GM18517 (cell line): ENCODE data around the gene SLC39A2.
A peak's percentile ranks its signal among the peaks of the same experiment; 100 is the strongest.
"Not testable (repeated sequence)": the region's sequence is repeated elsewhere in the genome, so short reads cannot be mapped to it uniquely, and the experiment has no call there.

Experiments used
- ATAC-seq: cut with Tn5 transposase; IDR thresholded peaks from one replicate; pipeline ENCODE4 v1.9.1; 2021; ENCODE audit warnings: mild to moderate bottlenecking, moderate library complexity; ENCODE audit not compliant: unreplicated experiment

SLC39A2 gene

GRCh38 chr14:20998674-20999366 lies at the start of gene SLC39A2:
SLC39A2 (plus strand) TSS chr14:20999293; CDS start chr14:20999447, 154 bp downstream.
- no peak for ATAC-seq

DNA sequence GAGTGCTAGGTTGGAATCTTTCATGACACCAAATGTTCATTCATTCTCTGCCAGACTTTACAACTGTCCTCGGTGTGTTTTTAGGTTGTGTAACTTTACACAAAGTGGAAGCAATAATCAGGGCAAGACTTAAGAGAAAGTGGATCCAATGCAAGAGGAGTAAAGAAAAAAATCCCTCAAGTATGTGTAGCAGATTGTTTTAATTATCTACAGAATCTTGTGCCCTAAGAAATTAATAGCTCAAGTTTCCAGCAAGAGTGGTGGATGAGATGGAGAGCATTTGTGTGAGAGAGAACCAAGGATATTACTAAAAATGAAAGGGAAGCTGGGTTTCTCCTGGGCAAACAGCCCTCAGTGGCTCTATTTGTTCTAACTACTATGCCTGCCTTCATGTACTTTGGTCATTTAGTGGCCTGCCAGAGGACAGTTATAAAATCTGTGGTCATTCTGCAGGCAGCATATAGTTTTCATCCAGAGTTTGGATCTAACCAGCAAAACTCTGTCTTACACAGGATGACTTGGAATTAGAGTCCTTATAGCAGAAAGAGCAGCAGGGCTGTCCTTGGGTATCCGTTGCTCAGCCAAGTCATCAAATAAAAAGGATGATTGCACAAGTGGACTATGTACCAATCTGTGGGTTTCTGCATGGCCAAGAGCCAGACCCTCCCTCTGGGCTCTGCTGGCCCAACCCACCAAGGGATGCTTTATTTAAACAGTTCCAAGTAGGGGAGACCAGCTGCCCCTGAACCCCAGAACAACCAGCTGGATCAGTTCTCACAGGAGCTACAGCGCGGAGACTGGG lies 44.2 kb upstream of the SLC39A2 start, which contains the start of gene RNASE2:
RNASE2 (plus strand) TSS at position 752 of the 802 bp plus-strand sequence. CDS start 285 bp downstream, outside the sequence.
- not testable (repeated sequence) for ATAC-seq

DNA sequence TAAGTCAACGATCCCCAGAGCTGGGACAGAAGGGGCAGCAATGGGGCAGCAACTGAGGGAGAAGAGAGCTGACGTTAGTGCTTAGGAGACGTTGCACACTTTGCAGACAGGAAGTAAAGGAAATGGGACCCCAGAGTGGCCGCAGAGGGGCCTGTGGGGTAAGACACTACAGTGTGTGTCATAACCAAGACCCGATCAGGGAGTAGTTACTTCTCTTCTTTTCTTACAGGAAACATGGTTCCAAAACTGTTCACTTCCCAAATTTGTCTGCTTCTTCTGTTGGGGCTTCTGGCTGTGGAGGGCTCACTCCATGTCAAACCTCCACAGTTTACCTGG lies 43.6 kb upstream of the SLC39A2 start:
- ATAC-seq = not testable (repeated sequence)

DNA sequence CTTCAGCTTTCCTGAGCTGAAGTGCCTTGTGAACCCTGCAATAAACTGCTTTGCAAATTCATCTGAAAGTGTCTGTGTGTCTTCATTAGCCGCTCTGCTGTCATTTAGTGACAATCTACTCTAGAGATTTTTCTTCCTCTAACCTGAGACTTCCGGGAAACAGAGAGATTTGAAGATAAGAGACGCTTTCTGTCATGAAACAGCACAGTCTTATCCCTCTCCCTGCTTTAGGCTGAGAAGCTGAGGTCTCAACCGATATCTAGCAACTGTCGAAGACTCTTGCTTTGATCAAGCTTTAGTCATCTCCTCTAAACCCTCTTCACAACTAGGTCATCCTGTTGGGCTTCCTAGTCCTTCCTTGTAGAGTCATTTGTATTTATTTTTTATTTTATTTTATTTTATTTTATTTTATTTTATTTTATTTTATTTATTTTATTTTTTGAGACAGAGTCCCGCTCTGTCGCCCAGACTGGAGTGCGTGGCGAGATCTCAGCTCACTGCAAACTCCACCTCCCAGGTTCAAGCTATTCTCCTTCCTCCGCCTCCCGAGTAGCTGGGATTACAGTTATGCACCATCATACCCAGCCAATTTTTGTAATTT lies 42.6 kb upstream of the SLC39A2 start:
- ATAC-seq = no peak

- not testable (repeated sequence) for ATAC-seq
These were observed 40.1 kb upstream of the SLC39A2 start for GRCh38 chr14:20958946-20959345.

GRCh38 chr14:20969336-20969735 lies 29.8 kb upstream of the SLC39A2 start:
- no peak for ATAC-seq

DNA sequence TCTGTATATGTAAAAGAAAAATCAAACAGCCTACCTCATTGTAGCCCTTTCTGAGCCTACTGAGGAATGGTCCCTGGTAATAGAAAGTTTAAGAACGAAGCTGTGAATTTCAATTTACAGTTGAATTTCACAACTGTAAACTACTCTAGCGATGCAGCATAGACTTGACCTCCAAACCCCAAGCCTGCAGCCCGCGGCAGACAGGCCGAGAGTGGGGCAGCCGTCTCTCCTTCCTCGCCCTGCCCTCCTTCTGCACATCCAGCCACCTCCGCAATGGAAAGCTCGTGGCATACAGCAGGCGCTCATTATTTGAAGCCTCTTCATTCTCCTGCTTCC lies 28.5 kb upstream of the SLC39A2 start:
- ATAC-seq = peak; percentile 8

DNA sequence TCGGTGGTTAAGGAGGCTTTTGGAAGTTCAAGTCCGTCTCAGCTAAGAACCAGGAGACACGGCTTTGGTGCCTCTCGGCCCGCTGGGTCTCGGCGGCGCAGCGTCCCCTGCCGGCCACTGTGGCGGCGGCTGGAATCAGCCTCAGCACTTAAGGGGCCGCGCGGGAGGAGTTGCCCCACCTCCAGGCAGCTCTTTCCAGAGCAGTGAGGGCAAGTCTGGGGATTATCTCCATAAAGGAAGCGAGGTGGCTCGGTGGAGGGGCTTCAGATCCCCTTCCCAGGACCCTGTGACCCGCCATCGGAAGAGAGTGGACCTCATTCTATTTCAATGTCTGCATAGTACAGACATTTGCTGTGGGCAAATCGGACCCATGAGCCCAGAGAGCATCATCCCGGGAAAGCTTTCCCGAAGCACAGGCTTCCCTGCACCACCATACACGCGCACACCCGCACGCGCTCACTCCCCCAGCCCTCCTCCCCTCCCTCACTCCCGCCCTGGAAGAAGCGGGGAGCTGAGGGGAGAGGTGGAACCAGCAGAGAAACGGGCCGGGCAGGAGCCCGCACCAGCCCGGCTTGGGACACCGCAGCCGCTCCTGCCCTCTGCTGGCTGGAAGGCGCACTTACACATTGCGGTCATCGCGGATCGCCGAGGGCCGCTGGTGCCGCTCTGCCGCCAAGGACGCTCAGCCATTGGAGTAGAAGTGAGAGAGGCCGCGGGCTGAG lies 27.9 kb upstream of the SLC39A2 start:
- ATAC-seq = peak; percentile 80

DNA sequence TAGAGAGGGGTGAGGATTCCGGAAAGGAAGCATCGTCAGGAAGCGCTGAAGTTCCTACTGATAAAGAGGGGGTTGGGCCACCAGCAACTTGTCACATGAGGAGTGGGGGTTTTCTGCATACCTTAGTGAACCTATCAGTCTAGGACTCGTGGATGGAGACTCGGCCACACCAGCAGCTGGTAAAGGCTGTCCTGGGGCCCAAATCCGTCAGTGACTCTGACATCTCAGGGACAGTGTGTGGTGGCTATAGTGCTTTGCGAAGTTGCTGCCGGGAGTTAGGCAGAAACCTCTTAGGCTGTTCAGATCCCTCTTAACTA lies 27.4 kb upstream of the SLC39A2 start:
- peak; percentile 31 for ATAC-seq

DNA sequence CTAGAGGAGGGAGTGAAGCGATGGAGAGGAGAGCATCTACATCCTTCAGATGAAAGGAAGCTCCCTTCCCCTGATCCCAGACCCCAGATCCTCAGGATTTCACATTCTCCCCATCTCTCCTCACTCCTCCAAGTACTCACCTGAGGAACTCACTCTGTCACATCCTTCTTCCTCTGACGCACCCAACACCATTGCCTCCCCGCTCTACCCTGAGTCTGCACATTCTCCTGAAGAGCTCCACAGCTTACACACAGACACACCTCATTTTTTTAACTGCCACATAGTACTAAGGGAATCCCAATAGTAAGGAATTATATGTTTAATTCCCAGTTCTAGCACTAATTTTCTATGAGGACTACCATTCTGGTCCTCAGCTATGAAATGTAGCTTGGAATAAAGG lies 25.6 kb upstream of the SLC39A2 start:
- ATAC-seq = no peak

DNA sequence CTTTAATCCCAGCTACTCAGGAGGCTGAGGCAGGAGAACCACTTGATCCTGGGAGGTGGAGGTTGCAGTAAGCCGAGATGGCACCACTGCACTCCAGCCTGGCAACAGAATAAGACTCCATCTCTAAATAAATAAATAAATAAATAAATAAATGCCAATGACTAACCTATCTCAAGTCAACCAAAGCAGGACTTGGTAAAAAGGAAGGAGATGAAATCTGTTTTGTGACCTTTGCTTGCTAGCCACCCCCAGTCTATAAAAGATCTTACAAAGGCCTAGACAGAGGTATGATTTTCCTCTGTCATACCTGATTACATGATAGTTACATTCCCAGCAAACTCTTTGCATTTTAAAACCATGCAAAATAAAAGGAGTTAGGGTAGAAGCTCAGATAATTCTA lies 22.8 kb upstream of the SLC39A2 start:
- no peak for ATAC-seq

- ATAC-seq = no peak
These were observed 20.4 kb upstream of the SLC39A2 start for GRCh38 chr14:20978687-20979086.

DNA sequence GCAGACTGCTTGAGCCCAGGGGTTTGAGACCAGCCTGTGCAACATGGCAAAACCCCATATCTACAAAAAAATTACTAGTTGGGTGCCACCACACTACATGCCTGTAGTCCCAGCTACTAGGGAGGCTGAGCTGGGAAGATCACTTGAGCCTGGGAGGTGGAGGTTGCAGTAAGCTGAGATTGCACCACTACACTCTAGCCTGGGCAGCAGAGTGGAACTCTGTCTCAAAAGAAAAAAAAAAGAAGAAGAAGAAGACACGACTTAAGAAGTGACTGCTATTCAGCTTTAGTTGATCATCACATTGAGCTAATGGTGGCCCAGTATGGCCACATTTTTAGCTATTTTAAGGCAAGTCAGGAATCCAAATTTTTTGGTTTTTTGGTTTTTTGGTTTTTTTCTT lies 18.2 kb upstream of the SLC39A2 start:
- no peak for ATAC-seq

DNA sequence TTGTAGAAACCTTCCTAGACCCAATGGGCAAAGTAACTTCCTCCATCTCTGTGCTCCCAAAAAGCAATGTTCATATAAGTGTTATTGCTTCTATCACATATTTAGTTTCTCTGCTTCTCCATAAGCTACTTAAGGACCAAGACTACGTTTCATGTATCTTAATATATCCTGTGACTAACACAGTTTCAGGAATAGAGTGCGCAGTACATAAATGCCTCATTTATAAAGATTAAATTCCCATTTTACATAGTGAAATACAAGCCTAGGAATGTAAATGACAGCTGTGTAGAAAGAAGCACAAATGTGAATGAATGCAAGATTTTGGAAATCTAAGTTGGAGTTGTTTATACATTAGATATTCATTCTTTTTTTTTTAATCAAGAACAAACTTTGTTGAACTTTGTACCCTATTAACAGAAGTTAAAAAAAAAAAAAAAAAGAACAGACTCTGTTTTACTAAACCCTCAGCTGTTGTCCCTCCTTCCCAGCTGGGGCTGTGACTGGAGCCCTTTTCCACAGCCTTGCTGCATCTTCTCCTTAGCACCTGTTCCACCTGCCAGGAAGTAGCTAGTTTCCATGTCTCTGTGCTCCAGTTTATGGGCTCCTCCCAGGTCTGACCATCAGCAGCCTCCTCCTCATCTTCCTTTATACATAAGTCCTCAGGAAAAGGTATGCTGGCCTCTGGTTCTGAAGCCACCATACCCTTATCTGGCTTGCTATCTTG lies 16.3 kb upstream of the SLC39A2 start:
- ATAC-seq = no peak

- ATAC-seq = not testable (repeated sequence)
These were observed 13.4 kb upstream of the SLC39A2 start for GRCh38 chr14:20985650-20986049.

DNA sequence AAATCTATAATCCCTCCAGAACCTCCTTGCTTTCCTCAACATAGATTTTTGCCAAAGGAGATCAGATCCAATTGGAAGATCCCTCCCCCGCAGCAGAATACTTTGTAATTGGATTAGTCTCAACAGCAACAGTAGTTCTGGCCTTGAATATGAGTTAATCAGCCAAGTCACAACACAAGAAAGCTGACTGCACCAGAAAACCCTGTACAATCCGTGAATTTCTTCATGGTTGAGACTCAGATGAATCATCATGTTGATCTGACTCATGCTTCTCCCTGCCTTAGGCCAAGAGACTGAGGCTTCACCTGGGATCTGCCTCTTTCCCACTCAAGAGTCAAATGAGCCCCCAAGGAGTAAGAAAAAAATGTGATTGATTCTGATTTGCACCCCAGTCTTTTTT lies 12.3 kb upstream of the SLC39A2 start:
- no peak for ATAC-seq

DNA sequence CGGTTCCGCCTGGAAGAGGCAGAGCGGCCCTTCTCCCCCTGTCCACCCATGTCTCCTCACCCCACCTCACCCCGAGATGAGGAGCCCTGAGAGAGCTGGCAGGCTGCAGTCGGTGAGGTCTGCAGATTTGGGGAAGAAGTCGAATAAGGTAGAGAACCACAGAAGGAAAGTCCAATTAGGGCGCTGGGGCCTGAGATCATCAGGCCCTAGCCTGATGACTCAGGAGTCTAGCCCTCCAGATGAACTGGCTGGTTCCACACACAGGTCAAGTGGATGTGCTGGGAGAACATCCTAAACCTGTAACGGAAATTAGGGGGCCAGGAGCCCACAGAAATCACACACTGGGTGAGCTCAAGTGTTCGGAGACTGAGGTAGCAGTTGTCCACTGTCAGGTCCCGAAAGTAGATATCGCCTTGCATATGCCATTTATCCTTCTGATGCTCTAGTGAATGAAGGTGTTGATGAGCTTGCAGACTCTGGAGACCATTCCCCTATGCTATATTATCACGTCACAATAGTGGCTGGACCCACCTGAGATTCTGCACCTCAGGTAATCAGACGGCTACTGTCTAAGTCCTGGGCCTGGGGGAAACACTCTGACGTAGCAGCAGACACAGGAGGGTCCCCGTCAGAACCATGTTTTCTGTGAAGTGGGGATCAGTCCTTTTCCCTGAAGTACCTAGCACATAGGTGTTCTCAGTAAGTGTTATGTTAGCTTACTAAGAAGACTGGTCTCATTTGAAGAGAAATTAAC lies 10.2 kb upstream of the SLC39A2 start:
- no peak for ATAC-seq

DNA sequence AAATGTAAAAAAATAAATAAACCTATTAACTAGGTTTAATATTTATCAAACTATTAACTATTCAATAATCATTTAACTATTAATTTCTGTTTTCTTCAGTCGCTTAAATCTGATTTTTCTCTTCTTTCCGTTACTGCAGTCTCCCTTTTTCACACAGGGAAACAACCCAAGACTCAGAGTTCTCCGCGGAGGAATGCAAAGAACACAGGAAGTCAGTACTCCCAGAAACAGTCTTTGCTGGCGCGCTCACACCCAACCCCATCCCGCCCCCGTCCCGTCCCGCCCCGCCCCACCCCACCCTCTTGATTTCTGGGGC lies 9.7 kb upstream of the SLC39A2 start:
- ATAC-seq = no peak

- peak; percentile 97 for ATAC-seq
These were observed 9.1 kb upstream of the SLC39A2 start, which contains the start of gene METTL17 for GRCh38 chr14:20989787-20990600. METTL17 (plus strand) TSS chr14:20989980; CDS start chr14:20990003, 23 bp downstream.
